Lower leg skin (tissue), 3 donors: ENCODE measurements around the gene SPRED3.

Experiments used
- POLR2A ChIP-seq, 2 donors: fragments of 450-650 bp; IDR thresholded peaks; one replicate each; pipeline ENCODE4 v1.6.1; 2016 to 2017; ENCODE audit warnings: antibody characterized with exemption in 2 of 2, mild to moderate bottlenecking in 1 of 2, moderate library complexity in 1 of 2
- TF ChIP-seq, protein P1 (sequence below), 3 donors: fragments of 450-650 bp; IDR thresholded peaks; one replicate each; pipeline ENCODE4 v1.5.1; 2016; ENCODE audit warnings: antibody characterized with exemption in 3 of 3, mild to moderate bottlenecking in 3 of 3, moderate library complexity in 2 of 3

DNA sequence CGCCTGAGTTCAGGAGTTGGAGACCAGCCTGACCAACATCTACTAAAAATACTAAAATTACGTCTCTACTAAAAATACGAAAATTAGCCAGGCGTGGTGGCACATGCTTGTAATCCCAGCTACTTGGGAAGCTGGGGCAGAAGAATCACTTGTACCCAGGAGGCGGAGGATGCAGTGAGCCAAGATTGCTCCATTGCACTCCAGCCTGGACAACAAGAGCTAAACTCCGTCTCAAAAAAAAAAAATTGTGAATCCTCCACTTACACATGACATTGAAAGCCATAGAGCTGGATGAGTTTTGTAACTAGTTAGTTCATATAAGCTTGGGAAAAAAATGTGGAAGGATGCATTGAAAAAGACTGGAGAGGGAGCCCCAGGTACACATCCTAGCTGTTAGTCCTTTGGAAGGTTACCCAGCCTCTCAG is 14.6 kb upstream of the SPRED3 start:
- TF ChIP-seq, protein P1, sequence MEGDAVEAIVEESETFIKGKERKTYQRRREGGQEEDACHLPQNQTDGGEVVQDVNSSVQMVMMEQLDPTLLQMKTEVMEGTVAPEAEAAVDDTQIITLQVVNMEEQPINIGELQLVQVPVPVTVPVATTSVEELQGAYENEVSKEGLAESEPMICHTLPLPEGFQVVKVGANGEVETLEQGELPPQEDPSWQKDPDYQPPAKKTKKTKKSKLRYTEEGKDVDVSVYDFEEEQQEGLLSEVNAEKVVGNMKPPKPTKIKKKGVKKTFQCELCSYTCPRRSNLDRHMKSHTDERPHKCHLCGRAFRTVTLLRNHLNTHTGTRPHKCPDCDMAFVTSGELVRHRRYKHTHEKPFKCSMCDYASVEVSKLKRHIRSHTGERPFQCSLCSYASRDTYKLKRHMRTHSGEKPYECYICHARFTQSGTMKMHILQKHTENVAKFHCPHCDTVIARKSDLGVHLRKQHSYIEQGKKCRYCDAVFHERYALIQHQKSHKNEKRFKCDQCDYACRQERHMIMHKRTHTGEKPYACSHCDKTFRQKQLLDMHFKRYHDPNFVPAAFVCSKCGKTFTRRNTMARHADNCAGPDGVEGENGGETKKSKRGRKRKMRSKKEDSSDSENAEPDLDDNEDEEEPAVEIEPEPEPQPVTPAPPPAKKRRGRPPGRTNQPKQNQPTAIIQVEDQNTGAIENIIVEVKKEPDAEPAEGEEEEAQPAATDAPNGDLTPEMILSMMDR (IDR thresholded peaks at IDR 0.05): no peak
- no peak for TF ChIP-seq POLR2A (IDR thresholded peaks at IDR 0.05)
